Purkinje cell (primary cell): ENCODE results near the gene EGFR. TPM values are rescaled to one million over a fixed set of nuclear protein-coding genes. Genes with fewer than 3 reads are reported as not detected.

ENCODE experiments used
- polyA plus RNA-seq: library from polyadenylated mRNA; unstranded; fragments of >200 nt; fragmentation: Nextera tagmentation; gene quantifications from 2 replicates; pipeline ENCODE4 v1.2.1, GENCODE V29; 2014

Gene EGFR
- polyA plus RNA-seq, result 1.6 and 2.4 TPM in 2 replicates

DNA sequence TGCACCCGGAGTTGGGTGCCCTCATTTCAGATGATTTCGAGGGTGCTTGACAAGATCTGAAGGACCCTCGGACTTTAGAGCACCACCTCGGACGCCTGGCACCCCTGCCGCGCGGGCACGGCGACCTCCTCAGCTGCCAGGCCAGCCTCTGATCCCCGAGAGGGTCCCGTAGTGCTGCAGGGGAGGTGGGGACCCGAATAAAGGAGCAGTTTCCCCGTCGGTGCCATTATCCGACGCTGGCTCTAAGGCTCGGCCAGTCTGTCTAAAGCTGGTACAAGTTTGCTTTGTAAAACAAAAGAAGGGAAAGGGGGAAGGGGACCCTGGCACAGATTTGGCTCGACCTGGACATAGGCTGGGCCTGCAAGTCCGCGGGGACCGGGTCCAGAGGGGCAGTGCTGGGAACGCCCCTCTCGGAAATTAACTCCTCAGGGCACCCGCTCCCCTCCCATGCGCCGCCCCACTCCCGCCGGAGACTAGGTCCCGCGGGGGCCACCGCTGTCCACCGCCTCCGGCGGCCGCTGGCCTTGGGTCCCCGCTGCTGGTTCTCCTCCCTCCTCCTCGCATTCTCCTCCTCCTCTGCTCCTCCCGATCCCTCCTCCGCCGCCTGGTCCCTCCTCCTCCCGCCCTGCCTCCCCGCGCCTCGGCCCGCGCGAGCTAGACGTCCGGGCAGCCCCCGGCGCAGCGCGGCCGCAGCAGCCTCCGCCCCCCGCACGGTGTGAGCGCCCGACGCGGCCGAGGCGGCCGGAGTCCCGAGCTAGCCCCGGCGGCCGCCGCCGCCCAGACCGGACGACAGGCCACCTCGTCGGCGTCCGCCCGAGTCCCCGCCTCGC, at the start of gene EGFR:
EGFR (plus strand) TSS at position 657 of the 830 bp plus-strand sequence. CDS start 261 bp downstream, outside the sequence.

